ENCODE results near the gene LZTFL1.

LZTFL1 gene

GRCh38 chr3:45838466-45838865 lies 3.5 kb downstream of the LZTFL1 start:
- Histone ChIP-seq H3K27me3 (replicated peaks; ENCODE audit: control insufficient read depth, insufficient read depth, low read length) (no peaks in the 10 kb centered on the region; the same call in 1 of the 2 replicates), H3K4me3 (replicated peaks; ENCODE audit: low read depth, low read length) (no peak overlapping the region), H3K36me3 (ENCODE audit: control insufficient read depth, insufficient read depth, low read length) (no peaks in the 10 kb centered on the region)
- DNase-seq (ENCODE audit: extremely low read depth, insufficient read length): no peak
- TF ChIP-seq, protein P1, sequence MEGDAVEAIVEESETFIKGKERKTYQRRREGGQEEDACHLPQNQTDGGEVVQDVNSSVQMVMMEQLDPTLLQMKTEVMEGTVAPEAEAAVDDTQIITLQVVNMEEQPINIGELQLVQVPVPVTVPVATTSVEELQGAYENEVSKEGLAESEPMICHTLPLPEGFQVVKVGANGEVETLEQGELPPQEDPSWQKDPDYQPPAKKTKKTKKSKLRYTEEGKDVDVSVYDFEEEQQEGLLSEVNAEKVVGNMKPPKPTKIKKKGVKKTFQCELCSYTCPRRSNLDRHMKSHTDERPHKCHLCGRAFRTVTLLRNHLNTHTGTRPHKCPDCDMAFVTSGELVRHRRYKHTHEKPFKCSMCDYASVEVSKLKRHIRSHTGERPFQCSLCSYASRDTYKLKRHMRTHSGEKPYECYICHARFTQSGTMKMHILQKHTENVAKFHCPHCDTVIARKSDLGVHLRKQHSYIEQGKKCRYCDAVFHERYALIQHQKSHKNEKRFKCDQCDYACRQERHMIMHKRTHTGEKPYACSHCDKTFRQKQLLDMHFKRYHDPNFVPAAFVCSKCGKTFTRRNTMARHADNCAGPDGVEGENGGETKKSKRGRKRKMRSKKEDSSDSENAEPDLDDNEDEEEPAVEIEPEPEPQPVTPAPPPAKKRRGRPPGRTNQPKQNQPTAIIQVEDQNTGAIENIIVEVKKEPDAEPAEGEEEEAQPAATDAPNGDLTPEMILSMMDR (IDR thresholded peaks at IDR 0.05; ENCODE audit: insufficient read depth, low read length, poor library complexity, severe bottlenecking): no peak

DNA sequence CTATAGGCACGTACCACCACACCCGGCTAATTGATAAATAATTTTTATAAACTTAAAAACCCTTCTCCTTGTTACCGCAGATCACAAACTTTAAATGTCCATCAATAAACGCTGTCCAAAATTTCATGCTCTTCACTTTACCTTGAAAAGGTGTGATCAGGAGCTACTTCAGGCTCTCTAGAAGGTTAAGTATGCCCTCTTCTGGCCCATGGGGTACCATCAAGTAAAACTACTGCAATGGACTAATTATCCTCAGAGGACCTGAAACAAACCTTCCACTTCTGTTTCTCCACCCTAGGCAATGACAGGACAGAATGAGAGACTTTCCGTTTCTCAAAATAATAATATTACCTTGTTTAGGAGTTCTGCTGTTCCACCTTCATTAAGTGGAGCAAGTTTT lies 9.2 kb downstream of the LZTFL1 start:
- DNase-seq (ENCODE audit: extremely low read depth, insufficient read length): no peak
- TF ChIP-seq, protein P1 (IDR thresholded peaks at IDR 0.05; ENCODE audit: insufficient read depth, low read length, poor library complexity, severe bottlenecking): peak; percentile 41
- H3K36me3 ChIP-seq (ENCODE audit: control insufficient read depth, insufficient read depth, low read length): no peaks in the 10 kb centered on the region; the same call in 1 of the 2 replicates
- no peak overlapping the region for H3K4me3 ChIP-seq (replicated peaks; ENCODE audit: low read depth, low read length)
- no peaks in the 10 kb centered on the region for H3K27me3 ChIP-seq (replicated peaks; ENCODE audit: control insufficient read depth, insufficient read depth, low read length)

DNA sequence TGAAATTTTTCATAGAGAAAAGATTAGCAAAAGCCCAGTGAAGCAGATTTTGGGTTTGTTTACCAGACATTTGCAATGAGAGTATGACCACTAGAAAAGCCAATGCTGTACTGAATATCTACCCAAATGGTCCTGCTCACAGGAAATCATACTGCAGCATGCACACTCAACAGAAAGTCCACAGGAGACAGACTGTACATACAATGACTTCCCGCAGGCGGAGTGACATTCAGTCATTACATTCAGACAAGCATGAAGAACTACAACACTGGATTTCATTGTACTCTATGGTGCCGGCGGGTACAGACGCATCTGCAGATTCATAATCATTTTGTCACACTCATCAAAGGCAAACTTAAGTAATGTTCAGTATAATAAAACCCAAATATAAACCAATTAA lies 11.8 kb downstream of the LZTFL1 start:
- peaks cover 2% of the 10 kb centered on the region; the same call in 1 of the 2 replicates for H3K36me3 ChIP-seq (ENCODE audit: control insufficient read depth, insufficient read depth, low read length)
- TF ChIP-seq, protein P1 (IDR thresholded peaks at IDR 0.05; ENCODE audit: insufficient read depth, low read length, poor library complexity, severe bottlenecking): no peak
- no peaks in the 10 kb centered on the region for H3K27me3 ChIP-seq (replicated peaks; ENCODE audit: control insufficient read depth, insufficient read depth, low read length)
- DNase-seq (ENCODE audit: extremely low read depth, insufficient read length): no peak
- H3K4me3 ChIP-seq (replicated peaks; ENCODE audit: low read depth, low read length): no peak overlapping the region

GRCh38 chr3:45826908-45827307 lies 15.0 kb downstream of the LZTFL1 start:
- no peak for DNase-seq (ENCODE audit: extremely low read depth, insufficient read length)
- Histone ChIP-seq H3K36me3 (ENCODE audit: control insufficient read depth, insufficient read depth, low read length) (peaks cover 2% of the 10 kb centered on the region; the same call in 1 of the 2 replicates), H3K27me3 (replicated peaks; ENCODE audit: control insufficient read depth, insufficient read depth, low read length) (no peaks in the 10 kb centered on the region), H3K4me3 (replicated peaks; ENCODE audit: low read depth, low read length) (no peak overlapping the region)
- TF ChIP-seq, protein P1 (IDR thresholded peaks at IDR 0.05; ENCODE audit: insufficient read depth, low read length, poor library complexity, severe bottlenecking): no peak

- TF ChIP-seq, protein P1 (IDR thresholded peaks at IDR 0.05; ENCODE audit: insufficient read depth, low read length, poor library complexity, severe bottlenecking): no peak
- peaks cover 2% of the 10 kb centered on the region; the same call in 1 of the 2 replicates for H3K36me3 ChIP-seq (ENCODE audit: control insufficient read depth, insufficient read depth, low read length)
- DNase-seq (ENCODE audit: extremely low read depth, insufficient read length): no peak
- no peak overlapping the region for H3K4me3 ChIP-seq (replicated peaks; ENCODE audit: low read depth, low read length)
- H3K27me3 ChIP-seq (replicated peaks; ENCODE audit: control insufficient read depth, insufficient read depth, low read length): no peaks in the 10 kb centered on the region
These were observed 15.6 kb downstream of the LZTFL1 start for GRCh38 chr3:45826321-45826720.

GRCh38 chr3:45821127-45821526 lies 20.8 kb downstream of the LZTFL1 start:
- TF ChIP-seq, protein P1 (IDR thresholded peaks at IDR 0.05; ENCODE audit: insufficient read depth, low read length, poor library complexity, severe bottlenecking): no peak
- H3K36me3 ChIP-seq (ENCODE audit: control insufficient read depth, insufficient read depth, low read length): no peaks in the 10 kb centered on the region
- DNase-seq (ENCODE audit: extremely low read depth, insufficient read length): no peak
- no peaks in the 10 kb centered on the region for H3K27me3 ChIP-seq (replicated peaks; ENCODE audit: control insufficient read depth, insufficient read depth, low read length)
- H3K4me3 ChIP-seq (replicated peaks; ENCODE audit: low read depth, low read length): no peak overlapping the region
